Sigmoid colon (tissue), 3 donors: ENCODE data around the gene SEPTIN14.

Experiments used
- POLR2A ChIP-seq, 2 donors: fragments of 450-650 bp; IDR thresholded peaks; one replicate each; pipeline ENCODE4 v1.6.1; 2016; ENCODE audit warnings: antibody characterized with exemption in 2 of 2, mild to moderate bottlenecking in 2 of 2, moderate library complexity in 2 of 2
- TF ChIP-seq, protein P1 (sequence below), 4 experiments: fragments of 450-650 bp in 3 of 4; fragments of 200-600 bp in 1 of 4; IDR thresholded peaks; one replicate each; pipeline ENCODE4 v1.5.1; 2016 to 2019; ENCODE audit warnings: antibody characterized with exemption in 4 of 4, mild to moderate bottlenecking in 3 of 4, moderate library complexity in 2 of 4

DNA sequence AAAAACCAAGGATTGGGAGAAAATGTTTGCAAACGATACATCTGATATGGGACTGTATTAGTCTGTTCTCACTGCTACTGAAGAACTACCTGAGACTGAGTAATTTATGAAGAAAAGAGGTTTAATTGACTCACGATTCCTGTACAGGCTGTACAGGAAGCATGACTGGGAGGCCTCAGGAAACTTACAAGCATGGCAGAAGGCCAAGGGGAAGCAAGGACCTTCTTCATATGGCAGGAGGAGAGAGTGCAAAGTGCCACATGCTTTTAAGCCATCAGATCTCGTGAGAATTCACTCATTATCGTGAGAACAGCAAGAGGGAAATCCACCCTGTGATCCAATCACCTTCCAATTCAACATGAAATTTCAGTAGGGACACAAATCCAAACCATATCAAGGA lies 35.7 kb upstream of the SEPTIN14 start:
- TF ChIP-seq, protein P1, sequence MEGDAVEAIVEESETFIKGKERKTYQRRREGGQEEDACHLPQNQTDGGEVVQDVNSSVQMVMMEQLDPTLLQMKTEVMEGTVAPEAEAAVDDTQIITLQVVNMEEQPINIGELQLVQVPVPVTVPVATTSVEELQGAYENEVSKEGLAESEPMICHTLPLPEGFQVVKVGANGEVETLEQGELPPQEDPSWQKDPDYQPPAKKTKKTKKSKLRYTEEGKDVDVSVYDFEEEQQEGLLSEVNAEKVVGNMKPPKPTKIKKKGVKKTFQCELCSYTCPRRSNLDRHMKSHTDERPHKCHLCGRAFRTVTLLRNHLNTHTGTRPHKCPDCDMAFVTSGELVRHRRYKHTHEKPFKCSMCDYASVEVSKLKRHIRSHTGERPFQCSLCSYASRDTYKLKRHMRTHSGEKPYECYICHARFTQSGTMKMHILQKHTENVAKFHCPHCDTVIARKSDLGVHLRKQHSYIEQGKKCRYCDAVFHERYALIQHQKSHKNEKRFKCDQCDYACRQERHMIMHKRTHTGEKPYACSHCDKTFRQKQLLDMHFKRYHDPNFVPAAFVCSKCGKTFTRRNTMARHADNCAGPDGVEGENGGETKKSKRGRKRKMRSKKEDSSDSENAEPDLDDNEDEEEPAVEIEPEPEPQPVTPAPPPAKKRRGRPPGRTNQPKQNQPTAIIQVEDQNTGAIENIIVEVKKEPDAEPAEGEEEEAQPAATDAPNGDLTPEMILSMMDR (IDR thresholded peaks at IDR 0.05), result no peak
- no peak for TF ChIP-seq POLR2A (IDR thresholded peaks at IDR 0.05)
